Fibroblast of lung (primary cell): ENCODE measurements around the gene IGSF22. TPM values are rescaled to one million over a fixed set of nuclear protein-coding genes. Genes with fewer than 3 reads are reported as not detected.

Experiments
- DNase-seq, 2 donors: peaks; one replicate each; pipeline versions ENCODE4 v3.0.0 to v3.0.0-alpha.2; 2010; ENCODE audit warnings: low read depth in 2 of 2
- H2AFZ ChIP-seq: 2 replicates; pipeline ENCODE4 v1.5.1; 2012; ENCODE audit warnings: low read length, control low read depth, inconsistent platforms
- H3K27ac ChIP-seq: 2 replicates; pipeline ENCODE4 v1.5.1; 2011; ENCODE audit warnings: low read length, control low read depth; ENCODE audit not compliant: insufficient read depth
- H3K27me3 ChIP-seq: 2 replicates; pipeline ENCODE4 v1.5.1; 2011; ENCODE audit warnings: mild to moderate bottlenecking, low read length; ENCODE audit not compliant: control insufficient read depth, insufficient read depth
- H3K36me3 ChIP-seq: 2 replicates; pipeline ENCODE4 v1.5.1; 2011; ENCODE audit warnings: low read length; ENCODE audit not compliant: control insufficient read depth, insufficient read depth
- H3K4me1 ChIP-seq: 2 replicates; pipeline ENCODE4 v1.5.1; 2011; ENCODE audit warnings: low read length; ENCODE audit not compliant: control insufficient read depth, insufficient read depth; ENCODE audit errors: extremely low read depth
- H3K4me2 ChIP-seq: 2 replicates; pipeline ENCODE4 v1.5.1; 2011; ENCODE audit warnings: low read length, control low read depth; ENCODE audit not compliant: insufficient read depth; ENCODE audit errors: extremely low read depth
- H3K4me3 ChIP-seq, 4 experiments: fragments of 200-600 bp in 1 of 4; sonication (generic) in 1 of 4; replicated peaks in 1 of 4; 2 replicates each; pipeline ENCODE4 v1.5.1; 2011 to 2016; ENCODE audit warnings: low read length in 4 of 4, low read depth in 3 of 4, mild to moderate bottlenecking in 3 of 4, control low read depth in 2 of 4, inconsistent platforms in 1 of 4, mixed read lengths in 1 of 4; ENCODE audit not compliant: insufficient read depth in 1 of 4; ENCODE audit errors: control extremely low read depth in 1 of 4
- H3K79me2 ChIP-seq: 2 replicates; pipeline ENCODE4 v1.5.1; 2012; ENCODE audit warnings: mild to moderate bottlenecking, low read length, inconsistent platforms; ENCODE audit not compliant: control insufficient read depth, insufficient read depth
- H3K9ac ChIP-seq: 2 replicates; pipeline ENCODE4 v1.5.1; 2011; ENCODE audit warnings: mild to moderate bottlenecking, low read length, control low read depth; ENCODE audit not compliant: insufficient read depth
- H3K9me3 ChIP-seq: 2 replicates; pipeline ENCODE4 v1.5.1; 2012; ENCODE audit warnings: low read depth, low read length; ENCODE audit not compliant: control insufficient read depth, insufficient read depth
- H4K20me1 ChIP-seq: 2 replicates; pipeline ENCODE4 v1.5.1; 2011; ENCODE audit warnings: low read length; ENCODE audit not compliant: control insufficient read depth, insufficient read depth; ENCODE audit errors: extremely low read depth
- CTCF ChIP-seq, 2 donors: IDR thresholded peaks in 1 of 2; conservative IDR thresholded peaks in 1 of 2; 1 replicate in 1 of 2; 2 replicates in 1 of 2; pipeline ENCODE4 v1.5.1; 2011 to 2012; ENCODE audit warnings: low read length in 2 of 2, control low read depth in 1 of 2, inconsistent platforms in 1 of 2, low read depth in 1 of 2, mild to moderate bottlenecking in 1 of 2
- EZH2 ChIP-seq: IDR thresholded peaks from 2 replicates; pipeline ENCODE4 v1.5.1; 2012; ENCODE audit warnings: low read length, control low read depth, mild to moderate bottlenecking; ENCODE audit errors: missing control alignments
- polyA plus RNA-seq, 2 donors: library from polyadenylated mRNA; depleted of rRNA in 1 of 2; stranded (reverse) in 1 of 2; unstranded in 1 of 2; fragments of >200 nt; gene quantifications; 2 replicates each; pipeline ENCODE4 v1.2.1, GENCODE V29; 2011 to 2012; ENCODE audit warnings: missing spikeins in 1 of 2
- total RNA-seq: library from RNA; depleted of rRNA; stranded (reverse); fragments of >200 nt; gene quantifications from 2 replicates; pipeline ENCODE4 v1.2.1, GENCODE V29; 2014

Gene IGSF22
- total and polyA plus RNA-seq, 2 donors (not counting 1 experiment from before 2014, with no cell fraction given) = under 0.01 TPM; not detected in 1

- no peak within 1 kb of the TSS for H3K27ac ChIP-seq
- H3K4me2 ChIP-seq = peak within 1 kb of the TSS; percentile 51
Measured at GRCh38 chr11:18698341-18699268, 27.4 kb downstream of the IGSF22 start, which contains the start of gene TMEM86A. TSS of gene TMEM86A (plus strand) at chr11:18698779. CDS start at chr11:18698887, 108 bp downstream.

GRCh38 chr11:18697576-18697975, 28.4 kb downstream of the IGSF22 start:
- Histone ChIP-seq H3K27ac (no peak overlapping the region), H3K9ac (no peak overlapping the region), H2AFZ (no peak overlapping the region), H3K79me2 (no peaks in the 10 kb centered on the region), H3K4me1 (no peaks in the 10 kb centered on the region), H3K36me3 (no peaks in the 10 kb centered on the region), H3K9me3 (no peaks in the 10 kb centered on the region), H3K27me3 (peaks cover 8% of the 10 kb centered on the region), H3K4me2 (no peak overlapping the region), H4K20me1 (no peaks in the 10 kb centered on the region), H3K4me3 (no peak overlapping the region)
- DNase-seq = no peak
- TF ChIP-seq EZH2 = no peak
- no peak for TF ChIP-seq CTCF (conservative IDR thresholded peaks at IDR 0.05 in 1 of 2, IDR thresholded peaks at IDR 0.05 in 1 of 2; ENCODE audit: low read depth in 1 of 2, low read length in 2 of 2)

More at GRCh38 chr11:18698341-18699268, 27.4 kb downstream of the IGSF22 start, which contains the start of gene TMEM86A:
- H4K20me1 ChIP-seq = no peaks in the 10 kb centered on the region
- DNase-seq = peak; percentile 61 to 67
- H2AFZ ChIP-seq = peak within 1 kb of the TSS; percentile 82
- H3K79me2 ChIP-seq = no peaks in the 10 kb centered on the region
- no peak for TF ChIP-seq EZH2
- TF ChIP-seq CTCF (conservative IDR thresholded peaks at IDR 0.05 in 1 of 2, IDR thresholded peaks at IDR 0.05 in 1 of 2; ENCODE audit: low read depth in 1 of 2, low read length in 2 of 2) = no peak
- peak within 1 kb of the TSS; percentile 22 for H3K9ac ChIP-seq
- H3K4me3 ChIP-seq = peak within 1 kb of the TSS; percentile 26 to 61 (median 46)
- no peaks in the 10 kb centered on the region for H3K9me3 ChIP-seq
- peaks cover 8% of the 10 kb centered on the region for H3K27me3 ChIP-seq
- H3K4me1 ChIP-seq = no peaks in the 10 kb centered on the region
- H3K36me3 ChIP-seq = no peaks in the 10 kb centered on the region

GRCh38 chr11:18696638-18697225, 29.3 kb downstream of the IGSF22 start:
- H3K27ac ChIP-seq = no peak overlapping the region
- no peaks in the 10 kb centered on the region for H3K9me3 ChIP-seq
- H3K4me2 ChIP-seq = no peak overlapping the region
- no peak overlapping the region for H3K9ac ChIP-seq
- no peak overlapping the region for H3K4me3 ChIP-seq
- DNase-seq = peak in 1 of 2 donors; percentile 46
- H3K79me2 ChIP-seq = no peaks in the 10 kb centered on the region
- TF ChIP-seq CTCF (conservative IDR thresholded peaks at IDR 0.05 in 1 of 2, IDR thresholded peaks at IDR 0.05 in 1 of 2; ENCODE audit: low read depth in 1 of 2, low read length in 2 of 2) = no peak
- no peak for TF ChIP-seq EZH2
- H3K27me3 ChIP-seq = peaks cover 8% of the 10 kb centered on the region
- no peak overlapping the region for H2AFZ ChIP-seq
- no peaks in the 10 kb centered on the region for H3K36me3 ChIP-seq
- no peaks in the 10 kb centered on the region for H4K20me1 ChIP-seq
- no peaks in the 10 kb centered on the region for H3K4me1 ChIP-seq
